Globus pallidus (tissue), 1 donor: Measurements from ENCODE around the gene VOPP1.

Experiments used
- DNase-seq: peaks from one replicate; pipeline ENCODE4 v3.0.0-alpha.2; 2015; ENCODE audit warnings: low spot score

Gene VOPP1

DNA sequence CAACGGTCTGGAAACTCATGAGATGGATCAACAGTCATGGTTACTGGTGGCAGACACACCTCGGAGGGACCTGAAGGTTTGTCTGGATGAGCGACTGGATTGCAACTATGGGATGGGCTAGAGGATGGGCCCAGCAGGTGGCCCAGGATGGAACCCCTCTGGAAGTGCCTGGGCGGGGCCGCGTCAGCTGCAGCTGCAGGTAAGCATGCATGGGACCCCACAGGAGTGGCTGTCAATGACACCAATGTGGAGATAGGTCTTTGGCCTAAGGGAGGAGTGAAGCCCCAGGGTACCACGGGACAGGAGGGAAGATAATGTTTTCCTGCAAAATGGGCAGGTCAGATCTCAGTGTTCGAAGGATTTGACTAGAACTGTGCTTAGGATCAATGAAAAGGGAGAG lies 103.8 kb downstream of the VOPP1 start:
- DNase-seq, result no peak

DNA sequence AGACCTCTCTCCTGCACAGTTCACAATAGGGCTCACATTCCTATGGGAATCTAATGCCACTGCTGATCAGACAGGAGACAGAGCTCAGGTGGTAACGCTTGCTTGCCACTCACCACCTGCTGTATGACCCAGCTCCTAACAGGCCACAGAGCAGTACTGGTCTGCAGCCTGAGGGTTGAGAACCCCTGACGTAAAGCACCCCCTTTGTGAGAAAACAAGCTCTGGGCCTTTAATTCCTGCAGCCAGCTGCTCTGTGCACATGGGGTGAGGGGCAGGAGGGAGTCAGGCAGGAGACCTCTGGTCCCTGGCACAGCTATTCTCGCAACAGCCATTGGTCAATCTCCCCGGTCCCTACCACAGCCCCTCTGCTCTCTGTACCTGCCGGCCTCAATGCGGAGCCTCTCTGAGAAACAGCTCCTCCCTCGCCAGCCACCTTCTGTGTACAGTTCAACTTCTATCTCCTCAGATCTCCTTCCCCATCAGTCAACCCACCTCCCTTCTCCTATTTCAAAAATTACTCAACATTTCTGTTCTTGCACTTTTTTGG lies 105.2 kb downstream of the VOPP1 start:
- no peak for DNase-seq

DNA sequence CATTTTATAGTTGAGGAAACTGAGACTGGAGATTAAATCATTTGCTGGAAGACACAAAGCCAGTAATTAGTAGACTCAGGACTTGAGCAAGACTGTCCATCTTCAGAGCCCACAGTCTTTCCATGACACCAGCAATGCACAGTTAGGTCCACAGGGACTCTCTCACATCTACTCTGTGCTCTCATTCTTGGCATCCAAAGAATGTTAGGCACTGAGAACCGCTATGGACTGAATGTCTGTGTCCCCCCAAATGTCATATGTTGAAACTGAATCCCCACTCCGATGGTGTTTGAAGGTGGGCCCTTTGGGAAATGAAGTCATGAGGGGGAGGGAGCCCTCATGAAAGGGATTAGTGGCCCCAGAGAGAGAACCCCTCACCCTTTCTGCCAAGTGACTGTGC lies 106.6 kb downstream of the VOPP1 start:
- no peak for DNase-seq

DNA sequence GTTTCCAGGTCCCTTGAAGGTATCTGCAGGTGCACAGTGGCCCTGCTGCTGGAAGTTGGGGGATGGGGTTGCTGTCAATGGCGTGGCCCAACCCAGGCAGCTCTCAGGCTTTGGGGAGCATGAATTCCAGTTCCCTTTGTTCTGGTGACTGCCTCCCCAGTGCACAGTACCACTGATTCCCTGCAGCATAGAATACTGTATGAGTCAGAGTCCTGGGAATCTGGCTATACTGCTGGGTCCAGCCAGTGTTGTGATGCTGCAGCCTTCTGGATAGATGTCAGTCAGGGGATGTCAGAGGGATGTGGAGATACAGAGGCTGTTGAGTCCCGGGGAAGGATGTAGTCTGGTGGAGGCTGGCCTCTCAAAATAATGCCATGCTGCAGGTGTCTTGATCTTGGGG lies 107.9 kb downstream of the VOPP1 start:
- DNase-seq, result no peak

DNA sequence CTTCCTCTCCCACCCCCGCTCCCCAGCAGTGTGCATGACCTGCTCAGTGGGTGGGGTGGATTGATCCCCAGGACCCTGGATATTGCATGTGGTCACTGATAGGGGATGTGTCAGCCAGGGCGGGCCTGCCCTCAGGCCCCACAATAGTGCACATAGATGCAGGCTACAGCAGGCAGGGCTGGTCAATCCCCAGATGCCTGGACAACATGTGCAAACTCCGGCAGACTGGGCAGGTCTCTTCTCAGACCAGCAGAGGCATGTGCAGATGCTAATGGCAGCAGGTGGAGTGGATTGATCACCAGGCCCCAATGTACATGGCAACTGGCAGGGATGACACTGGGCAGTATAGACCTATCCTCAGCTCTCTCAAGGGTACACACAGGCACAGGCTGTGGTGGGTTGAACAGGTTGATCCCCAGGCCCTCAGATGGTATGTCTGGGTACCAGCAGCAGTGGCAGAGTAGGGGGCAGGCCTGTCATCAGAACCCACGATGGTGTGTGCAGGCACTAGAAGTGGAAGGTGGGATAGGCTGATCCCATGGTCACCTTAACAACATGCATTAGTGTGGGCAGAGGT lies 108.5 kb downstream of the VOPP1 start:
- no peak for DNase-seq

DNA sequence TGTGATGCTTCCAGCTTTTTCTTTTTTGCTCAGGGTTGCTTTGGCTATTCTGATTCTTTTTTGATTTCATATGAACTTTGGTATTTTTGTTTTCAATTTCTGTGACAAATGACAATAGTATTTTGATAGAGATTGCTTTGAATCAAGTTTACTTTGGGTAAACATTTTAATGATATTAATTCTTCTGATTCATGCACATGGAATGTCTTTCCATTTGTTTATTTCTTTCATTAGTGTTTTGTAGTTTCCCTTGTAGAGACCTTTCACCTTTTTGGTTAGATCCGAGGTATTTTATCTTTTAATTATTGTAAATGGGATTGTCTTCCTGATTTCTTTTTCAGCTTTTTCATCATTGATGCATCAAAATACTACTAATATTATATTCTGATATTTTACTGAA lies 114.0 kb downstream of the VOPP1 start:
- DNase-seq, result no peak

DNA sequence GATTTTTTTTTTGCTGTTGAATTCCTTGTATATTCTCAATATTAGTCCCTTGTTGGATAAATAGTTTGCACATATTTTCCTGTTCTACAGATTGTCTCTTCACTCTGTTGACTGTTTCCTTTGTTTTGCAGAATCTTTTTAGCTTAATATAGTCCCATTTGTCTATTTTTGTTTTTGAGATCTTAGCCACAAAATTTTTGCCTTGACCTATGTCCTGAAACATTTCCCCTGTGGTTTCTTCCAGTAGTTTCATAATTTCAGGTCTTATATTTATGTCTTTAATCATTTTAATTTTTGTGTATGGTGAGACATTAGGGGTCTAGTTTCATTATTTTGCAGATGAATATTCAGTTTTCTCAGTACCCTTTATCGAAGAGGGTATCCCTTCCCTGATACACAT lies 114.5 kb downstream of the VOPP1 start:
- no peak for DNase-seq

DNA sequence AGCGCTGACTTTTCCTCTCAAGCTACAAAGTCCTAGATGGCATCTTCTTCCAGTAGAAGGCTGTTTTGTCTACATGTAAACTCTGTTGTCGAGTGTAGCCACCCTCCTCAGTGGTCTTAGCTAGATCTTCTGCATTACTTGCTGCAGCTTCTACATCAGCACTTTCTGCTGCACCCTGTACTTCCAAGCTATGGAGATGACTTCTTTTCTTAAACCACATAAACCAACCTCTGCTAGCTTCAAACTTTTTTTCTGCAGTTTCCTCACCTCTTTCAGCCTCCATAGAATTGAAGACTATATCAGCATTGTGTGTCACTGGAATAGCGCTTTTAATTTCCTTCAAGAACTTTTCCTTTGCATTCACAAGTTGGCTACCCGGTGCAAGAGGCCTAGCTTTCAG lies 119.3 kb downstream of the VOPP1 start:
- DNase-seq, result no peak

DNA sequence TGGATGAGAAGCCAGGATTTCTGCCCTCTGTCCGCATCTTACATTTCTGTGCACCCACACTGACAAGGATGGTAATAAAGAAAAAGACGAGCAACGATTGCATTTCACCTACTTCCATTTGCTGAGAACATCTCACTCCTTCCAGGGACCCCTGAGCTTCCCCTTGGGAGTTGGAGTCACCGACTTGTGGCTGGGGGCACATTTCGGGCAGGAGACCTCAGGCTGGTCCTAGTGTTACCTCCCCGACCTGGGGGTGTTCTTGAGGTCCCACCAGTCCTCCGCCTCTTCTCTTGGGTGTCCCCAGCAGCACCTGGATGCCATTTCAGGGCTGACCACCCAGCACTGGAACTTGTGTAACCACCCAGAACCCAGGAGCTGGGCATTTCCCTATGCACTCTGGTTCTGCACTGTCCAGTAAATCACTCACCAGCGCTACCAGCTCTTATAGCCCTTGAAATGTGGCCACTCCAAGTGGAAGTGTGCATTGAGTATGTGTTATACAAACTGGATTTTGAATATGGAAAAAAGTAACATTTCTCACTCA lies 122.2 kb downstream of the VOPP1 start:
- no peak for DNase-seq

DNA sequence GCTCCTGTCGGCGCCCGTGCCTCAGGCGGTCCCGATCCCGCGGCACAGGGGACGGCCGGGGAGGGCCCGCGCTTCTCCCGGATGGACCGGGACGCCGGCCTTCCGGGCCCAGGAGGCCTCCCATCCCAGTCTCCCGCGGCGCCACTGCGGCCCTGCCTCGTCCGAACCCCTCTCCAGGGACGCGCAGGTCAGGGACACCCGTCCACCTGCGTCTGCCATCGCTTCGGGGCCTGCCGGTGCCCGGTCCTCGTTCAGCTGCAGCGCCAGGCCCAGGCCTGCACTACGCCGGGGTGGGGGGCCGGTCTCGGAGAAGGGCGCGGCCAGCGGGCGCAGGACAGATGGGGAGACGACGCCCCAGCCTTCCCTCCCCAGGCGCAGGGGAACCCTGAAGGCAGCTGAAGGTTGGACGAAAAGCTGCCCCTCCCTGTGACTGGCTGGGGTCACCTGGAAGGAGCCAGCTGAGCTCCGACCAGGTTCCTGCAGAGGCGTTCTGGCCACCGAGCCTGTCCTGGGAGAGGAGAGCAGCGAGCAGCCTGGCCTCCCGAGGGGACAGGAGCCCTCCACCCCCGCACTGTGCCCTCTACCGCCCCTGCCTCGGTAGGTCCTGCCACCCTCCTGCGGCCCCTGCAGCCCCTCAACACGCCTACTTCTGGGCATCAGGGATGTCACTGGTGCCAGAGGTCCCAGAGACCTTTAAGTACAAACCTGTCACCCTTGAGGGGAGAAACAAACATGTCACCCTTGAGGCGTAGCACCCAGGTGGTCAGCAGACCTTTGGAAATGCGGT lies 122.9 kb downstream of the VOPP1 start:
- no peak for DNase-seq

DNA sequence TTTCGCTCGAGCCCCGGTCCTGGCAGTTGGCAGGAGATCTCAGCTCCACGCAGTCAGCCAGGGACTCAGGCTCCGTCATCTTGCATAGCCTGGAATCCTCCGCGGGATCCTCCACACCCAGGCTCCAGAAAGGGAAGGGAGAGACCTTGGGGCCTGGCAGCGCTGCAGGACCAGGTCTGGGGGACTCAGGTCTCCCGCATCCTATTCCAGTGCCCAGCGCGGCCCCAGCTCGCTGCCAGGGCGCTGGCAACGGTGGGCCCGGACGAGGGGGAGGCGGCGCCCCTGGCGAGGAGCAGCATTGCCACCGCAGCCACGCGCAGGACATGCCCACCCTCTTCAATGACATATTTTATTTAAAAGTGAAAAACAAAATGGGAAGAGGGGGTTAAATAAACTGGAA lies 123.8 kb downstream of the VOPP1 start:
- DNase-seq, result no peak

DNA sequence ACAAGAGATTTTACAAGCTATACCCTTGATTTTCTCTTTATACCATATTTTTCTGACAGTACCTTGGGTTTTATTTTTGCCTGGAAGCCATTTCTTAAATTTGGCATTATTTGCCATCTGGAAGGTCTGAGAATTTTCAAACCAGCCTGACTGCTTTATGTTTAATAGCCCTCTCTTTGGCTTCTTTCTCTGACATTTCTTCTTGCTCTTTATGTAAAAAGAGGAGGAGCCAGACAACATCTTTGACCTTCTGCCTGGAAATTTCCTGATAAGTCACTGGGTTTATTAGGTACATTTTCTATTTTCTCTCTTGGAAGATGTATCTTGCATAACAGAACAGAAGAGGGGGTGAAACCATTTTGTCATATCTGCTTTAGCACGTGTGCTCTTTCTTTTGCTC lies 127.5 kb downstream of the VOPP1 start:
- DNase-seq, result no peak

DNA sequence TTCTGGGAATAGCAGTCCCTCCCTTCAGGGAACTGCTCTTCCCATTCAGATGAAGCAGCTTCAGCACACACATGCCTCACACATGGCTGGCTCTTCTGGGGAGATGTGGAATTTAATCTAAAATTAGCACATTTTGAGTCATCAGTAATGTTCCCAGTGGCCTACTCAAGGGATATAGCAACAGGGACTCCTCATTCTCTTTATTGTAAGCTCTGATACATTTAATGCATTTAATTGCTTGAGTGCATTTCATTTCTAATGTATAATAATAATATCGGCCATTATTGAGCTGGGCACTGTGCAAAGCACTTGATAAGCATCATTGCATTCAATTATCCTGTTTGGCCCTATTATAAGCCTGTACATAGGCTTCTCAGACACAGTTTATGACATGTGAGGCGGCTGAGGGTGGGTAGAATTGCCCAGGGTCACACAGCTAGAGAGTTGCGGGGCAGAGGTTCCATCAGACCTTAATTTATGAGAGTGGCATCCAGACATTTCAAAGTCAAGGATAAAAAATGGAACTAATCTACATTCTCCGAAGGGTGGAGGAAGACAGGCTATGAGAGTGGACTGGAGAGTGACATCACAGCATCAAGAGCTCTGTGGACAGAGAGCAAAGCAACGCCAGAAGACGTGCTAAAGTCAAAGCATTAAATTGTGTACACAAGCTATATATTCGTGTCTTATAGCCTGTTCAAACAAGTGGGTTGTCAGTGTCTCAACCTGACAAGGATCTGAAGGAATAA lies 130.4 kb downstream of the VOPP1 start:
- DNase-seq, result no peak

DNA sequence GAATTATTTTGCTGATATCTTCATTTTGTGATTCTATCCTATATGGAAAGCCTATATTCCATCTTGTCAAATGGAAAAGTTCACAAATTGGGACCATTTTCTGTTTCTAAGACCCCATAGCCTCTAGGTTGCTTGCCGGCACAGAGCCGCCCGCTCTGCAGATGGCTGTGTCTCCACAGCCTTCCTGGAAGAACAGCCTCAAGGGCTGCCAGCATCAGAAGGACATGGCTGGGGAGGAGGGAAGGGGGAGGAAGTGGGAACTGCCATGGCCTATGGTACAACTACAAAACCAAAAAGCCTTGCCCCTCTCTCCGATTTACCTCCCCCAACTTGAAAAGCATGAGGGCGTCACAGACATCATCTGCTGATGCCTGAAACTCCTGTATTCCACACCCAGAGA lies 131.3 kb downstream of the VOPP1 start:
- no peak for DNase-seq

DNA sequence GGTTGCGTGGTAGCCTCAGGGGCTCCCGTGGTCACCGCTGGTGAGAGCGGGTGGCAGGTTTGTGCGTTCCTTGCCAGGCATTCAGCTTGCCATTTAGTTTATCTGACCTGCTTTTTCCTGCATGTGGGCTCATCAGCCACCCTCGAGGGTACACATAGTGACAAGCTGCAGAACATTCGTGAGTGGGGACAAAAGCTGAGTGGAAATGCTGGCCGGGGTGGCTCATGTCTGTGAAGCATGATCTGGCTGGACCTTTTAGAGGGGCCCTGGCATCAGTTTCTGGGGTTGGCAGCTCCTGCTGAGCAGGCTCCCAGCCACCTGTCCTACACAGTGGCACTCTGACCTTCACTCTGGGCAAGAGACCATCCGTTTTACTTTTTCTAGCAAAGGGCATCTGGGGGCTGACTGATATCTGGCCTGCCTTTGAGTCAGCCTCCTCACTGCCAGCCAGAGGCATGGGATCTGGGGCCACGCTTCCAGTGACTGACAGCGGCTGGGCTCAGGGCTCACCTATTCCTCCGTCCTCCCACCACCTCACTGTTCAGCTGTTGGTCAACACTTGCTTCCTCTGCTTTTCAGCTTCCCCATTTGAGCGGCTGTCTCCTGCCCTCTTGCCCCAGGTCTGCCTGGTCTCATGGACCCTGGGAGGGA lies 132.1 kb downstream of the VOPP1 start:
- no peak for DNase-seq

DNA sequence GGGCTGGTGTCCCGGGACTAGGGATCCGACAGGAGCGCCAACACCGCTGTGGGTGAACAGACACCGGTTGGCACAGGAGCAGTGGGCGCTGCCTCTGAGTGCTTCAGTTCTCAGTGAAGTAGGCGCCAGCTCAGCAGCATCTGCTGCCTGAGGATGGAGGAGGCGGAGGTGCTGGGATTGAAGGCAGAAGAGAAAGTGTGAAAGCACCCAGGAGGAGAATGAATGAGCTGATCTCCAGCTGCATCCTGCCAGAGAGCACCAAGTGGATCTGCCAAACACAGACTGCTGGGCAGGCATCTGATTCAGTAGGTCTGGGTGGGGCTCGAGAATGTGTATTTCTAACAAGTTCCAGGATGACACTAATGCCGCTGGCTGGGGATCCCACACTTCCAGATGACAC lies 132.7 kb downstream of the VOPP1 start:
- DNase-seq, result no peak

DNA sequence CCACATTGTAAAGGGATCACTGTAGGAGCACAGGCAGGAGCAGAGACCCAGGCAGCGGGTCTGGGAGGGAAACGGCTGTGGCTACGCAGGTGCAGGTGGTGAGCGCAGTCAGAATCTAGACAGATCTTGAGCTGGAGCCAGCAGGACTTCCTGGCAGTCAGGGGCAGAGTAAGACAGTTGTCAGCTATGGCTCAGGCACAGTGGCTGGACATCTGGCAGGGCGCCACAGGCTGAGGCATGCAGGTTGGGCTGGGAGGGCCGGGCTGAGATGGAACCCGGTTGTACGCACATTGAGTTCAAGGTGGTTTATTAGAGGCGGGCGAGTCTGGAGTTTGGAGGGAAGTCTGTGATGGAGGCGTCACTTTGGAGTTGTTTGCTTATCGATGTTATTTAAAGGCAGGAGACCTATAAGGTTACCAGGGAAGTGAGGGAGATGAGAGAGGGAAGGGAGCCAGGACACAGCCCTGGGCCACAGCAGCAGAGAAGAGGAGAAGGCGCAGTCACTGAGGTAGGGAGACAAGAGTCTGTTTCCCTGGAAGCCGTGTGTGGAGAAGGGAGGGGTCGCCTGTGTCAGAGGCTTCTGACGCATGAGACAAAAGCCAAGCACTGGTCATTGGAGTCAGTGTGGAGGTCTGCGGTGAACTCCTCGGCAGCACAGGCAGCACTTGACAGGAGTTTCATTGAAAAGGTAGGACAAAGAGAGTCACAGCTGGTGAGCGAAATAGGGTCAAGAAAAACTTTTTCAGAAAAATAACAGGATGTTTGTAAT lies 133.4 kb downstream of the VOPP1 start:
- DNase-seq, result no peak

DNA sequence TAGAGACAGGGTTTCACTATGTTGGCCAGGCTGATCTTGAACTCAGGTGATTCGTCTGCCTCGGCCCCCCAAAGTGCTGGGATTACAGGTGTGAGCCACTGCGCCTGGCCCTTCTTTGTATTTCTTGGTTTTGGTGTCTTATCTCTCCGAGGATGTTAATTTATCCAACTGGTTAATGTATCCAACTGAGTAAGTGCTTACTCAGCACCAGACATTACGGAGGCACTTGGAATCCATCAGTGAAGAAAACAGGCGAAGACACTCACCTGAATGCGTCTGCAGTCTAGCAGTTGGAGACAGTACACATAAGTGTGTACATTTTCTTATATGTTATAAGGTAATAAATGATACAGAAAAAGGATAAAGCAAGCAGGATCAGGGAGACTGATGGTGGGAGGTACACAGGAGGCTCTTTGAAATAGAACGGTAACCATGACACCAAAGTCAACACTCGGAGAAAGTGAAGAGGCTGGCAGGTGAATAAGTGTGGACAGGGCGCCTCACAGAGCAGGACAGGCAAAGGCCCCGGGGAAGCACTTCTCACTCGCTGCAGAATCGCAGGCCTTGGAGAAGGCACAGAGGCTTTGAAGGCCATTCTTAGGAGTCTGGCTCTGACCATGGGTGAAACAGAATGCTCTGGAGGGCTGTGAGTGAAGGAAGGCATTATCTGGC lies 134.1 kb downstream of the VOPP1 start:
- no peak for DNase-seq

DNA sequence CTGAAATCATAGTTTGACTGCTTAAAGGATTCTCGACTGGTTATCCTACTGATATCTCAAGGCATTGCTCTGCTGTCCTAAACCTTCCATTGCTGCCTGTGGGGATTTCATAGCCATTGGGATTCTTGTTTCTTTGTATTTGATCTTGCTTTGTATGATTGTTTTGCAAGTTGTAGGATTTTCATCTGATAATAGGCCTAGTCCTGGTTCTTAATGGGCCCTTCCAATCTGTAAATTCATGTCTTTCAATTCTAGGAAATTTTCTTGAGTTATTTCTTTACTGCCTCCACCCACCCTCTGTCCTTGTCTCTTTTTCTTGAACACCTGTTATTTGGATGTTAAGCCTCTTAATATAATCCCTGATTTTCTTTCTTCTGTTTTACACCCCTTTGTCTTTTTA lies 134.9 kb downstream of the VOPP1 start:
- DNase-seq, result no peak

DNA sequence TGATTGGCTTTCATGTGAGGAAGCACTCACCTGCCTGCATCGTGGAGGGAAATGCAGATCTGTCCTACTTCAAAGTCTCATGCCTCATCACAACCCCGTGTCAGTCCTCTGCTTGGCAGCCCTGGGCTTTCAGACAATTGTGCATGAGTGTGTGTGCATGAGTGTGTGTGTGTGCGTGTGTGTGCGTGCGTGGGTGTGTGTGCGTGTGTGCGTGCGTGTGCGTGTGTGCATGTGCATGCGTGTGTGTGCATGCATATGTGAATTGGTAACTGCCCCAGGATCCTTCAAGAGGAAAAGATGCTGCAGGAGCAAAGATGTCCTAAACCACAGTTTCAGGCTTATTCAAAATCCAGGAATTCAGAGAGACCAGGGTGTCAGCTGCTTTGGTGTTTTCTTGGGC lies 135.8 kb downstream of the VOPP1 start:
- DNase-seq, result no peak

DNA sequence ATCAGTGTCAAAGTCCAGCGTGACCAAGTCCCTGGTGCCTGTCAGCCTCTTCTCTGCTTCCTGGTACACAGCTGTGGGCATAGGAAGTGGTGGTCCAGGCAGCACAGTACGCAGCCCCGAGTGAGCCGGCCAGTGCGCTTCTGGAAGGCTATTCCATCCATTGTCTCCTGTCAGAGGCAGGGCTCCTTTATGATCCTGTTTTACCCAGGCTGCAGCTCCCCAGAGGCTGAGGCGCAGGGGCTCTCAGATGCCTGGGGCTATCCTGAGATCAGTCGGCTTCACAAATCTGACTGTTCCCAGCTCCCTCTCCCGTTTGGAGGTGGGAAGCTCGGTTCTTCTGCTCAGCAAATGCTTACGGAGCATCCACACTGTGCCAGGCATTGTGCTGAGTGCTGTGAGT lies 136.8 kb downstream of the VOPP1 start:
- no peak for DNase-seq
